ENCODE measurements around the gene CHTOP. TPM values are rescaled to one million over a fixed set of nuclear protein-coding genes. Genes with fewer than 3 reads are reported as not detected.

The CHTOP gene
- total and polyA plus RNA-seq, 2 of the 8 experiments (the other 6 are each of a cell fraction or from before 2014, with no cell fraction given): 84.6 to 104 TPM

DNA sequence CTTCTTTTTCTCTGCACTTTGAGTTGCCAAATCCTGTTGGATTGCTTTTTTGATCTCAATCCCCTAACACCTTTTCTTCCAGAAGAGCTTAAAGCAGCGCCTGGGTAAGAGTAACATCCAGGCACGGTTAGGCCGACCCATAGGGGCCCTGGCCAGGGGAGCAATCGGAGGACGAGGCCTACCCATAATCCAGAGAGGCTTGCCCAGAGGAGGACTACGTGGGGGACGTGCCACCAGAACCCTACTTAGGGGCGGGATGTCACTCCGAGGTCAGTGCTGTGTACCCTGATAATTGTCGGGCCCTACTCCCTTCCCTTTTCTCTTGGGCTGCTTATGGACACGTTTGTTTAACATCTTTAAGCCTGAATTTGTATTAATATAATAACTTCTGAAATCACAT lies 8.3 kb downstream of the CHTOP start:
- no peaks in the 10 kb centered on the region for H3K27me3 ChIP-seq (replicated peaks in 1 of 4; ENCODE audit: control insufficient read depth in 3 of 4, extremely low read depth in 1 of 4, insufficient read depth in 3 of 4, low read length in 3 of 4)
- no peak overlapping the region for H2BK12ac ChIP-seq (ENCODE audit: low read depth, low read length)
- no peak overlapping the region for H3K14ac ChIP-seq (ENCODE audit: insufficient read length)
- WGBS, 2 experiments (ENCODE audit: extremely low coverage in 1 of 2, insufficient coverage in 1 of 2, insufficient read length in 1 of 2, insufficient replicate concordance in 2 of 2, low coverage in 1 of 2, low lambda C conversion rate in 2 of 2, missing lambda C conversion rate in 1 of 2): 92% methylated on average over 11 of the region's 11 CpGs; no CpG with 5 or more reads in 1 of the 2 experiments
- no peak overlapping the region for H3K18ac ChIP-seq (ENCODE audit: extremely low read depth, low read length)
- H3K79me2 ChIP-seq (ENCODE audit: control insufficient read depth in 1 of 2, insufficient read depth in 2 of 2, low read length in 2 of 2): peaks cover 0 to 19% of the 10 kb centered on the region in 2 experiments; a peak in 2 of 4 replicates
- no peak overlapping the region for H3K4ac ChIP-seq (replicated peaks; ENCODE audit: insufficient read length, low read depth, low read length)
- CTCF ChIA-PET (ENCODE audit: partially characterized antibody): interaction anchor here (0.6 to 1.2 kb wide), 3 partner anchors 25 to 322 kb away, joined by 3 to 5 read pairs (median 3); partner anchors contain the start of gene S100A14
- H4K5ac ChIP-seq (ENCODE audit: insufficient read length, low read depth, low read length): no peak overlapping the region
- no peaks in the 10 kb centered on the region for H3K4me1 ChIP-seq (replicated peaks in 1 of 4; ENCODE audit: control insufficient read depth in 3 of 4, insufficient read depth in 4 of 4, low read length in 3 of 4)
- no peak overlapping the region for H3K23ac ChIP-seq (ENCODE audit: insufficient read length)
- H3K79me1 ChIP-seq (ENCODE audit: low read depth, low read length): no peaks in the 10 kb centered on the region
- H2BK20ac ChIP-seq (ENCODE audit: low read length): no peak overlapping the region
- no peak overlapping the region for H3K27ac ChIP-seq (ENCODE audit: low read depth, low read length)
- no peak overlapping the region for H2BK120ac ChIP-seq (replicated peaks; ENCODE audit: low read depth, low read length)
- no peak overlapping the region; a peak in 1 of 7 replicates for H3K9ac ChIP-seq (replicated peaks in 1 of 4; ENCODE audit: extremely low read depth in 1 of 4, low read depth in 3 of 4, low read length in 3 of 4)
- H2AK5ac ChIP-seq (ENCODE audit: low read depth, low read length): no peak overlapping the region
- H3K4me2 ChIP-seq (ENCODE audit: insufficient read depth in 1 of 2, low read depth in 2 of 2, low read length in 2 of 2): no peak overlapping the region
- peaks cover 6 to 7% of the 10 kb centered on the region in 2 experiments for H4K20me1 ChIP-seq (replicated peaks in 1 of 2; ENCODE audit: control insufficient read depth in 1 of 2, insufficient read depth in 2 of 2, low read length in 2 of 2)
- H3K56ac ChIP-seq (replicated peaks; ENCODE audit: insufficient read length, low read depth, low read length): no peak overlapping the region
- no peak overlapping the region for H4K8ac ChIP-seq (ENCODE audit: extremely low read depth, insufficient read depth, low read length)
- TF ChIP-seq JUND (IDR thresholded peaks at IDR 0.05; ENCODE audit: low read length) (no peak), ASH2L (IDR thresholded peaks at IDR 0.05; ENCODE audit: low read length) (no peak), TAF7 (optimal IDR thresholded peaks at IDR 0.05; ENCODE audit: borderline replicate concordance, low read depth, low read length) (no peak), SAP30 (IDR thresholded peaks at IDR 0.05; ENCODE audit: insufficient read depth, insufficient replicate concordance, low read length) (no peak), RFX5 (IDR thresholded peaks at IDR 0.05; ENCODE audit: borderline replicate concordance, low read depth, low read length) (no peak), RXRA (IDR thresholded peaks at IDR 0.05; ENCODE audit: insufficient read depth, low read depth, low read length) (no peak)
- H3K23me2 ChIP-seq (ENCODE audit: low read depth, low read length): no peaks in the 10 kb centered on the region
- no peak overlapping the region for H3K4me3 ChIP-seq (ENCODE audit: extremely low read depth in 1 of 4, insufficient read depth in 2 of 4, low read depth in 3 of 4, low read length in 4 of 4)
- H2AFZ ChIP-seq (ENCODE audit: low read length): no peak overlapping the region
- POLR2A ChIA-PET (ENCODE audit: partially characterized antibody): interaction anchor here (1.6 to 16.2 kb wide), 5 partner anchors 9 to 133 kb away, joined by 6 to 343 read pairs (median 20); partner anchors contain the start of genes ILF2, S100A1, S100A13 and SLC27A3
- H2BK5ac ChIP-seq (ENCODE audit: low read depth, low read length): no peak overlapping the region
- FAIRE-seq: no peak
- no peak overlapping the region for H4K91ac ChIP-seq (replicated peaks; ENCODE audit: insufficient read length, low read length)
- H3K9me3 ChIP-seq (ENCODE audit: insufficient read depth in 2 of 2, low read depth in 1 of 2, low read length in 1 of 2): no peaks in the 10 kb centered on the region
- no peak for DNase-seq (ENCODE audit: low read depth in 1 of 2, low spot score in 2 of 2)
- peaks cover 54 to 89% (median 80%) of the 10 kb centered on the region in 4 experiments for H3K36me3 ChIP-seq (ENCODE audit: control insufficient read depth in 2 of 4, insufficient read depth in 4 of 4, low read length in 3 of 4)
- no peak overlapping the region for H2BK15ac ChIP-seq (ENCODE audit: low read length)
